A549 (cell line): ENCODE data around the gene PCDH9. TPM values are rescaled to one million over a fixed set of nuclear protein-coding genes. Genes with fewer than 3 reads are reported as not detected.
"Not testable (repeated sequence)": the region's sequence is repeated elsewhere in the genome, so short reads cannot be mapped to it uniquely, and the experiment has no call there.

ENCODE experiments used
- ATAC-seq, 2 experiments: fragments of 200-7000 bp in 1 of 2; fragments of >200 bp in 1 of 2; cut with Nextera tagmentation in 1 of 2; cut with Tn5 transposase in 1 of 2; 3 replicates each; pipeline versions ENCODE4 v1.8.0 to v1.9.1; 2018 to 2020; ENCODE audit warnings: mild to moderate bottlenecking in 1 of 2, moderate library complexity in 1 of 2
- CTCF ChIA-PET: fragments of 300-600 bp; sonication (Branson Sonifier 250); formaldehyde crosslinking; extraction: SDS; loops from one replicate; lab custom pipeline; 2021; ENCODE audit warnings: antibody characterized with exemption, inconsistent platforms; lab: Yijun Ruan, JAX
- POLR2A ChIA-PET: fragments of 350-600 bp; formaldehyde crosslinking; extraction: SDS; loops from one replicate; lab custom pipeline; 2021; ENCODE audit warnings: antibody characterized with exemption, inconsistent platforms; lab: Yijun Ruan, JAX
- DNase-seq, 2 experiments: peaks; one replicate each; pipeline versions ENCODE4 v3.0.0 to v3.0.0-alpha.2; 2011 to 2016; ENCODE audit warnings: low read depth in 1 of 2, low spot score in 1 of 2
- FAIRE-seq: peaks from 2 replicates; lab custom pipeline; 2011; peaks lifted over from hg19 to GRCh38; lab: Jason Lieb, UNC
- H3K27ac ChIP-seq, 2 experiments: fragments of >200 bp; sonication (Bioruptor Twin); formaldehyde crosslinking; 3 replicates each; pipeline ENCODE4 v1.5.1; 2016 to 2017
- H3K4me1 ChIP-seq: fragments of >200 bp; sonication (Bioruptor Twin); formaldehyde crosslinking; 3 replicates; pipeline ENCODE4 v1.6.1; 2016
- H3K4me2 ChIP-seq: fragments of >200 bp; sonication (Bioruptor Twin); formaldehyde crosslinking; 3 replicates; pipeline ENCODE4 v1.6.1; 2016
- H3K4me3 ChIP-seq: fragments of >200 bp; sonication (Bioruptor Twin); formaldehyde crosslinking; 3 replicates; pipeline ENCODE4 v1.5.1; 2016
- H3K9me3 ChIP-seq: fragments of >200 bp; sonication (Bioruptor Twin); formaldehyde crosslinking; 3 replicates; pipeline ENCODE4 v1.6.1; 2016
- CEBPB ChIP-seq, 2 experiments: fragments of >200 bp in 1 of 2; sonication (Bioruptor Twin) in 1 of 2; formaldehyde crosslinking in 1 of 2; IDR thresholded peaks; 2 replicates each; pipeline ENCODE4 v1.6.1; 2012 to 2016
- CHD2 ChIP-seq: fragments of 150-350 bp; IDR thresholded peaks from 2 replicates; pipeline ENCODE4 v1.6.1; 2014; ENCODE audit warnings: low read length; ENCODE audit not compliant: partially characterized antibody
- CHD4 ChIP-seq: fragments of 200-600 bp; sonication (generic); IDR thresholded peaks from 2 replicates; pipeline ENCODE4 v1.6.1; 2016; ENCODE audit warnings: antibody characterized with exemption, mild to moderate bottlenecking, borderline replicate concordance
- EHF ChIP-seq: fragments of 250-450 bp; sonication (Bioruptor Pico); IDR thresholded peaks from 2 replicates; pipeline ENCODE4 v1.5.0; 2020; ENCODE audit warnings: mild to moderate bottlenecking
- ESRRA ChIP-seq: fragments of 150-350 bp; IDR thresholded peaks from 2 replicates; pipeline ENCODE4 v1.6.1; 2014; ENCODE audit warnings: mild to moderate bottlenecking, low read length, borderline replicate concordance
- HDAC2 ChIP-seq: fragments of 200-600 bp; sonication (generic); IDR thresholded peaks from 2 replicates; pipeline ENCODE4 v1.6.1; 2016
- HOXB13 ChIP-seq: fragments of 250-450 bp; sonication (Bioruptor Pico); IDR thresholded peaks from 2 replicates; pipeline ENCODE4 v1.5.0; 2020; ENCODE audit warnings: low read depth, mild to moderate bottlenecking, moderate library complexity
- KDM1A ChIP-seq: fragments of 200-600 bp; sonication (generic); IDR thresholded peaks from 2 replicates; pipeline ENCODE4 v1.6.1; 2016; ENCODE audit warnings: low read depth, mild to moderate bottlenecking
- KDM5A ChIP-seq: fragments of 200-600 bp; sonication (generic); IDR thresholded peaks from 2 replicates; pipeline ENCODE4 v1.6.1; 2016; ENCODE audit warnings: antibody characterized with exemption, mild to moderate bottlenecking
- NPAS2 ChIP-seq: fragments of 250-450 bp; sonication (Bioruptor Pico); IDR thresholded peaks from 2 replicates; pipeline ENCODE4 v1.8.0; 2022; ENCODE audit warnings: mild to moderate bottlenecking, moderate library complexity, borderline replicate concordance
- NR3C1 ChIP-seq: fragments of >200 bp; sonication (Bioruptor Twin); formaldehyde crosslinking; IDR thresholded peaks from 3 replicates; pipeline ENCODE4 v1.6.1; 2017
- PHF8 ChIP-seq: fragments of 200-600 bp; sonication (generic); IDR thresholded peaks from 2 replicates; pipeline ENCODE4 v1.6.1; 2016; ENCODE audit warnings: low read depth, mild to moderate bottlenecking, antibody characterized with exemption, moderate library complexity, borderline replicate concordance
- POLR2AphosphoS2 ChIP-seq: conservative IDR thresholded peaks from 2 replicates; pipeline ENCODE4 v1.6.1; 2012; ENCODE audit warnings: low read length, improper control_type of control experiment, inconsistent platforms
- RCOR1 ChIP-seq: fragments of 150-350 bp; IDR thresholded peaks from 2 replicates; pipeline ENCODE4 v1.6.1; 2014; ENCODE audit warnings: antibody characterized with exemption, low read length, low read depth
- TP53 ChIP-seq: fragments of 250-450 bp; sonication (Bioruptor Pico); IDR thresholded peaks from 2 replicates; pipeline ENCODE4 v1.5.0; 2021; ENCODE audit warnings: mild to moderate bottlenecking, moderate library complexity
- ZC3H11A ChIP-seq: fragments of 450-650 bp; IDR thresholded peaks from 2 replicates; pipeline ENCODE4 v1.6.1; 2014; ENCODE audit warnings: antibody characterized with exemption, mild to moderate bottlenecking
- ZNF302 ChIP-seq: fragments of 250-450 bp; sonication (Bioruptor Pico); IDR thresholded peaks from 2 replicates; pipeline ENCODE4 v1.9.0; 2021; ENCODE audit warnings: inconsistent platforms, mild to moderate bottlenecking, moderate library complexity
- ZSCAN20 ChIP-seq: fragments of 250-450 bp; sonication (Bioruptor Pico); IDR thresholded peaks from 2 replicates; pipeline ENCODE4 v1.8.0; 2022; ENCODE audit warnings: mild to moderate bottlenecking, moderate library complexity
- WGBS: methylation state at CpG from one replicate; pipeline ENCODE4 v1.1.6; 2017; ENCODE audit errors: missing lambda C conversion rate; 5-methylcytosine and 5-hydroxymethylcytosine counted together
- polyA plus RNA-seq, 4 experiments: library from polyadenylated mRNA; depleted of rRNA in 3 of 4; stranded (reverse); fragments of >200 nt; fragmentation: RNase III in 1 of 4; extraction: RNeasy Plus Mini Kit Qiagen cat#74134 plus additional on column Dnase treatment in 1 of 4; gene quantifications; 2 replicates in 3 of 4; 3 replicates in 1 of 4; pipeline ENCODE4 v1.2.3, GENCODE V29; 2011 to 2017
- TF ChIP-seq, protein P1 (sequence below): fragments of 250-450 bp; sonication (Bioruptor Pico); IDR thresholded peaks from 2 replicates; pipeline ENCODE4 v1.5.0; 2021; ENCODE audit warnings: mild to moderate bottlenecking, moderate library complexity, borderline replicate concordance

PCDH9 gene
- polyA plus RNA-seq, 2 of the 4 experiments (the other 2 are of a cell fraction), result 16.0 to 29.5 TPM

DNA sequence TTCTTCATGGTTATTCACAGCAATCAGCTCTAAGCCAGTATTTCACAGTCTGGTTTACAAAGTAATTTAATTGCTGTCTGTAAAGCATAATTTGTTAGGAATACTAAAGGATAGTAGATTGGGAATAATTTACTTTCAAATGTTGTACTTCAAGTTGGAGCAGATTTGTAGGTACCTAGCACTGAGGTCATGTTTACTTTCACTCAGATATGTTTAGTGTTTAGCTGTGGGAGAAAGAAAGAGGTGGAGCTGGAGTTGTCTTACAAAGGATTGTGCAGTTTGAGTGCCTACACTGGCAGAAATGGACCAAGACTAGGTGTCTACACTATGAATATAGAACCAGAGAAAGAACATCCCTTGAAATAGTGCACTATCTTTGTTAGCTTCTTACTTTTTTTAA, 464.6 kb downstream of the PCDH9 start:
- H3K27ac ChIP-seq, result no peak overlapping the region
- ATAC-seq (no peak), DNase-seq (no peak), FAIRE-seq (no peak)
- no peak overlapping the region for H3K4me2 ChIP-seq
- TF ChIP-seq KDM1A (no peak), HDAC2 (no peak), TP53 (CRISPR knock-in tag) (no peak), ZC3H11A (no peak), ESRRA (no peak)
- ChIA-PET CTCF (no interaction called here), POLR2A (no interaction called here)
- H3K4me1 ChIP-seq, result no peaks in the 10 kb centered on the region
- no peaks in the 10 kb centered on the region for H3K9me3 ChIP-seq
- H3K4me3 ChIP-seq, result no peak overlapping the region

DNA sequence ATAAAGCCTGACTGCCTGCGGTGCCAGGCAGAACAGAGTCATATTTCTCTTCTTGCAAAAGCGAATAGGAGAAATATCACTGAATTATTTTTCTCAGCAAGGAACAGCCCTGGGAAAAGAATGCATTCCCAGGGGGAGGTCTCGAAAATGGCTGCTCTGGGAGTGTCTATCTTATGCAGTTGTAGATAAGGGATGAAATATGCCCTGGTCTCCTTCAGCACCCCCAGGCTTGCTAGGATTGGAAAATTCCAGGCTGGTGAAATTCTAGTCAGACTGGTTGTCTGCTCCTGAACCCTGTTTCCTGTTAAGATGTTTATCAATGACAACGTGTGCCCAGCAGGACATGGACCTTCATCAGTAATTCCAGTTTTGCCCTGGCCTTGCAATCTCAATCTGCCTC, 469.5 kb downstream of the PCDH9 start:
- H3K4me3 ChIP-seq, DNase-seq, H3K4me1 ChIP-seq, FAIRE-seq, ATAC-seq, H3K27ac ChIP-seq, H3K9me3 ChIP-seq, H3K4me2 ChIP-seq, CTCF ChIA-PET, POLR2A ChIA-PET: not testable (repeated sequence)
- WGBS, result 83% methylated on average over 4 of the region's 4 CpGs

DNA sequence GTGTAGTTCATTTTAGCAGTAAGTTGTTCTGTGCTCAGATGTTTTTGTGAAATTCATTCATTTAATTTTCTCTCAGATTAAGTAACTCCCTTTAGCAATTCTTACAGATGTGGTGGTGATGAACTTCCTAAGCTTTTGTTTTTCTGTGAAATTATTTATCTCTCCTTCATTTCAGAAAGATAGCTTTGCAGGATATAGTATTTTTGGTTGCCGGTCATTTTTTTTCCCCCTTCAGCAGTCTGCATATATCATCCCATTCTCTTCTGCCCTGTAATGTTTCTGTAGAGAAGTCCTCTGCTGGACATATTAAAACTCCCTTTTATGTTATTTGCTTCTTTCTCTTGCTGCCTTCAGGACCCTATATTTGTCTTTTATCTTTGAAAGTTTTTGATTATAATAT, 470.2 kb downstream of the PCDH9 start:
- DNase-seq (no peak), ATAC-seq (no peak), FAIRE-seq (no peak)
- CTCF ChIA-PET, result no interaction called here
- 94% methylated on average over 1 of the region's 1 CpG for WGBS
- no peak overlapping the region for H3K4me3 ChIP-seq
- H3K9me3 ChIP-seq, result no peaks in the 10 kb centered on the region
- POLR2A ChIA-PET, result no interaction called here
- H3K4me2 ChIP-seq, result no peak overlapping the region
- no peaks in the 10 kb centered on the region for H3K4me1 ChIP-seq
- TF ChIP-seq HOXB13 (no peak), NPAS2 (CRISPR knock-in tag) (no peak), CHD2 (no peak), PHF8 (no peak), KDM5A (no peak), NR3C1 (no peak), POLR2AphosphoS2 (no peak), CEBPB (IDR thresholded peaks at IDR 0.05) (no peak)
- H3K27ac ChIP-seq, result no peak overlapping the region

DNA sequence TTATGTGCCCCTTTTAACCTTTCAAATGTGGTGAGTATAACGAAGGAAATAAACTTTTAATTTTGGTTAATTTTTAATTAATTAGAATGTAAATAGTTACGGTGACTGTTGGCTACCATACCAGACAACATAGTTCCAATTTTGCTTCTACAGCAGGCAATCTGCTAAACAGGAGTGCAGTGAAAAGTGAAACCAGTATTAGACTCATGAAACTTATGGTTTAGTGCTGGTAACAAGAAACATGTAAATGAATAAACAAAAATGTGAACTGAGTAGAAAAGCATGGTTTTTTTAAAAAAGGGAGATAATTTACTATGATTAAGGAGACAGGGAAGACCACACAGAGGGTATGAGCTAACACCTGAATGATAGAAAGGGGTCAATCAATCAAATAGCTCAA, 478.4 kb downstream of the PCDH9 start:
- Histone ChIP-seq H3K4me2 (no peak overlapping the region), H3K4me3 (no peak overlapping the region), H3K27ac (no peak overlapping the region), H3K9me3 (peaks cover 5% of the 10 kb centered on the region; the same call in 1 of the 3 replicates), H3K4me1 (no peaks in the 10 kb centered on the region)
- ATAC-seq (no peak), DNase-seq (no peak), FAIRE-seq (no peak)
- no peak for TF ChIP-seq RCOR1
- TF ChIP-seq ZNF302 (CRISPR knock-in tag), result no peak
- TF ChIP-seq, protein P1, sequence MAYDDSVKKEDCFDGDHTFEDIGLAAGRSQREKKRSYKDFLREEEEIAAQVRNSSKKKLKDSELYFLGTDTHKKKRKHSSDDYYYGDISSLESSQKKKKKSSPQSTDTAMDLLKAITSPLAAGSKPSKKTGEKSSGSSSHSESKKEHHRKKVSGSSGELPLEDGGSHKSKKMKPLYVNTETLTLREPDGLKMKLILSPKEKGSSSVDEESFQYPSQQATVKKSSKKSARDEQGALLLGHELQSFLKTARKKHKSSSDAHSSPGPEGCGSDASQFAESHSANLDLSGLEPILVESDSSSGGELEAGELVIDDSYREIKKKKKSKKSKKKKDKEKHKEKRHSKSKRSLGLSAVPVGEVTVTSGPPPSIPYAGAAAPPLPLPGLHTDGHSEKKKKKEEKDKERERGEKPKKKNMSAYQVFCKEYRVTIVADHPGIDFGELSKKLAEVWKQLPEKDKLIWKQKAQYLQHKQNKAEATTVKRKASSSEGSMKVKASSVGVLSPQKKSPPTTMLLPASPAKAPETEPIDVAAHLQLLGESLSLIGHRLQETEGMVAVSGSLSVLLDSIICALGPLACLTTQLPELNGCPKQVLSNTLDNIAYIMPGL (CRISPR knock-in tag), result no peak
- TF ChIP-seq EHF (CRISPR knock-in tag), result no peak
- no peak for TF ChIP-seq ZSCAN20 (CRISPR knock-in tag)
- no peak for TF ChIP-seq CHD4
- POLR2A ChIA-PET, result no interaction called here
- CTCF ChIA-PET, result no interaction called here
- 86% methylated on average over 2 of the region's 2 CpGs for WGBS
